Mesothelial cell of epicardium (in vitro differentiated cells): ENCODE measurements around the gene USH2A. TPM values are rescaled to one million over a fixed set of nuclear protein-coding genes. Genes with fewer than 3 reads are reported as not detected.

Source experiments
- DNase-seq, 2 experiments: peaks; one replicate each; pipeline ENCODE4 v3.0.0; 2021; ENCODE audit warnings: low spot score in 2 of 2; ENCODE audit not compliant: unreplicated experiment in 2 of 2
- H3K27ac Mint-ChIP-seq: 2 replicates; pipeline ENCODE4 v1.8.0; 2021; ENCODE audit warnings: mixed read lengths
- H3K27me3 Mint-ChIP-seq: 2 replicates; pipeline ENCODE4 v1.8.0; 2021; ENCODE audit warnings: low read depth, mixed read lengths
- H3K36me3 Mint-ChIP-seq: 2 replicates; pipeline ENCODE4 v1.8.0; 2021; ENCODE audit warnings: mixed read lengths
- H3K4me1 Mint-ChIP-seq: 2 replicates; pipeline ENCODE4 v1.8.0; 2021; ENCODE audit warnings: mixed read lengths
- H3K4me3 Mint-ChIP-seq: 2 replicates; pipeline ENCODE4 v1.8.0; 2021; ENCODE audit warnings: mild to moderate bottlenecking, moderate library complexity, mixed read lengths
- H3K9me3 Mint-ChIP-seq: 2 replicates; pipeline ENCODE4 v1.8.0; 2021; ENCODE audit warnings: mixed read lengths
- CTCF ChIP-seq: fragments of 200-600 bp; sonication (generic); IDR thresholded peaks from one replicate; pipeline ENCODE4 v1.5.0; 2021; ENCODE audit warnings: antibody characterized with exemption; ENCODE audit not compliant: unreplicated experiment
- total RNA-seq: library from RNA; stranded (reverse); gene quantifications from 3 replicates; pipeline ENCODE4 v1.2.1, GENCODE V29; 2021

The USH2A gene
- total RNA-seq, 1 donor from 2014 or later = 0.02 TPM

- no peak for DNase-seq
- Mint-ChIP-seq H3K27me3 (no peaks in the 10 kb centered on the region), H3K4me1 (no peaks in the 10 kb centered on the region), H3K4me3 (no peak overlapping the region), H3K9me3 (no peaks in the 10 kb centered on the region), H3K27ac (no peak overlapping the region), H3K36me3 (no peaks in the 10 kb centered on the region)
- no peak for TF ChIP-seq CTCF
Measured at GRCh38 chr1:216071262-216071661, 352.0 kb downstream of the USH2A start.

- Mint-ChIP-seq H3K4me3 (no peak overlapping the region), H3K27ac (no peak overlapping the region), H3K9me3 (no peaks in the 10 kb centered on the region), H3K27me3 (no peaks in the 10 kb centered on the region), H3K36me3 (no peaks in the 10 kb centered on the region), H3K4me1 (no peaks in the 10 kb centered on the region)
- no peak for TF ChIP-seq CTCF
- no peak for DNase-seq
Measured at GRCh38 chr1:216064643-216065042, 358.6 kb downstream of the USH2A start.

GRCh38 chr1:216057947-216058346, 365.3 kb downstream of the USH2A start:
- H3K9me3 Mint-ChIP-seq = peaks cover 4% of the 10 kb centered on the region
- no peak overlapping the region for H3K27ac Mint-ChIP-seq
- peaks cover 7% of the 10 kb centered on the region for H3K4me1 Mint-ChIP-seq
- no peak for DNase-seq
- no peaks in the 10 kb centered on the region for H3K36me3 Mint-ChIP-seq
- no peak overlapping the region for H3K4me3 Mint-ChIP-seq
- TF ChIP-seq CTCF = no peak
- no peaks in the 10 kb centered on the region for H3K27me3 Mint-ChIP-seq

- Mint-ChIP-seq H3K27ac (no peak overlapping the region), H3K36me3 (no peaks in the 10 kb centered on the region), H3K9me3 (peaks cover 4% of the 10 kb centered on the region), H3K4me3 (no peak overlapping the region), H3K27me3 (no peaks in the 10 kb centered on the region), H3K4me1 (peaks cover 7% of the 10 kb centered on the region)
- no peak for DNase-seq
- TF ChIP-seq CTCF = no peak
Measured at GRCh38 chr1:216057063-216057462, 366.2 kb downstream of the USH2A start.

- Mint-ChIP-seq H3K9me3 (peaks cover 8% of the 10 kb centered on the region), H3K27me3 (no peaks in the 10 kb centered on the region), H3K36me3 (no peaks in the 10 kb centered on the region), H3K4me1 (peaks cover 7% of the 10 kb centered on the region), H3K4me3 (no peak overlapping the region), H3K27ac (no peak overlapping the region)
- DNase-seq = no peak
- TF ChIP-seq CTCF = no peak
Measured at GRCh38 chr1:216055004-216055403, 368.2 kb downstream of the USH2A start.

GRCh38 chr1:216054600-216054999, 368.6 kb downstream of the USH2A start:
- H3K9me3 Mint-ChIP-seq = peaks cover 8% of the 10 kb centered on the region
- H3K4me1 Mint-ChIP-seq = peaks cover 7% of the 10 kb centered on the region
- no peaks in the 10 kb centered on the region for H3K36me3 Mint-ChIP-seq
- no peaks in the 10 kb centered on the region for H3K27me3 Mint-ChIP-seq
- no peak overlapping the region for H3K27ac Mint-ChIP-seq
- no peak for DNase-seq
- TF ChIP-seq CTCF = no peak
- no peak overlapping the region for H3K4me3 Mint-ChIP-seq
